HEK293 (cell line): Measurements from ENCODE around the gene UGT1A8.

Experiments
- CTCF ChIP-seq: fragments of 450-650 bp; formaldehyde crosslinking; IDR thresholded peaks from 2 replicates; pipeline ENCODE4 v1.5.1; 2016; ENCODE audit warnings: missing biosample characterization, missing genetic modification characterization
- HOXA7 ChIP-seq: sonication (generic); formaldehyde crosslinking; IDR thresholded peaks from 2 replicates; pipeline ENCODE4 v1.8.1; 2022; ENCODE audit warnings: missing genetic modification reagents, borderline replicate concordance
- HOXD13 ChIP-seq: sonication (generic); formaldehyde crosslinking; IDR thresholded peaks from 2 replicates; pipeline ENCODE4 v1.8.0; 2022; ENCODE audit warnings: missing genetic modification reagents, borderline replicate concordance
- PATZ1 ChIP-seq: fragments of 450-650 bp; formaldehyde crosslinking; IDR thresholded peaks from 2 replicates; pipeline ENCODE4 v1.5.1; 2016; ENCODE audit warnings: missing biosample characterization, missing genetic modification characterization
- PBX3 ChIP-seq: sonication (generic); formaldehyde crosslinking; IDR thresholded peaks from 2 replicates; pipeline ENCODE4 v1.8.1; 2022; ENCODE audit warnings: mild to moderate bottlenecking, moderate library complexity, missing genetic modification reagents
- ZNF10 ChIP-seq: fragments of 450-650 bp; formaldehyde crosslinking; IDR thresholded peaks from 2 replicates; pipeline ENCODE4 v1.5.1; 2017; ENCODE audit warnings: missing biosample characterization, missing genetic modification characterization
- ZNF488 ChIP-seq: fragments of 450-650 bp; formaldehyde crosslinking; IDR thresholded peaks from 2 replicates; pipeline ENCODE4 v1.5.1; 2016; ENCODE audit warnings: missing biosample characterization, missing genetic modification characterization
- ZNF549 ChIP-seq: fragments of 450-650 bp; IDR thresholded peaks from 2 replicates; pipeline ENCODE4 v1.5.1; 2018; ENCODE audit warnings: missing biosample characterization, missing genetic modification characterization, mild to moderate bottlenecking, inconsistent platforms, moderate library complexity
- ZNF629 ChIP-seq: fragments of 450-650 bp; formaldehyde crosslinking; IDR thresholded peaks from 2 replicates; pipeline ENCODE4 v1.5.1; 2017; ENCODE audit warnings: missing biosample characterization, missing genetic modification characterization
- ZNF837 ChIP-seq: fragments of 450-650 bp; formaldehyde crosslinking; IDR thresholded peaks from 2 replicates; pipeline ENCODE4 v1.5.1; 2016; ENCODE audit warnings: missing biosample characterization, missing genetic modification characterization
- ZSCAN4 ChIP-seq: fragments of 450-650 bp; formaldehyde crosslinking; IDR thresholded peaks from 2 replicates; pipeline ENCODE4 v1.5.1; 2017; ENCODE audit warnings: missing biosample characterization, missing genetic modification characterization
- ZXDB ChIP-seq: fragments of 450-650 bp; formaldehyde crosslinking; IDR thresholded peaks from 2 replicates; pipeline ENCODE4 v1.5.1; 2016; ENCODE audit warnings: missing biosample characterization, missing genetic modification characterization

GRCh38 chr2:233686928-233687327, 69.5 kb downstream of the UGT1A8 start:
- TF ChIP-seq CTCF (tag by site-specific recombination) = no peak
- no peak for TF ChIP-seq ZNF488 (tag by site-specific recombination)
- no peak for TF ChIP-seq ZSCAN4 (tag by site-specific recombination)
- TF ChIP-seq ZNF10 (tag by site-specific recombination) = no peak
- no peak for TF ChIP-seq ZNF837
- TF ChIP-seq PATZ1 = no peak
- no peak for TF ChIP-seq ZNF549 (tag by site-specific recombination)
- no peak for TF ChIP-seq PBX3 (CRISPR knock-in tag)
- TF ChIP-seq HOXD13 (CRISPR knock-in tag) = no peak
- TF ChIP-seq HOXA7 (CRISPR knock-in tag) = no peak
- no peak for TF ChIP-seq ZNF629
- no peak for TF ChIP-seq ZXDB
